ENCODE data around the gene PRR12. TPM values are rescaled to one million over a fixed set of nuclear protein-coding genes. Genes with fewer than 3 reads are reported as not detected.

PRR12 gene
- total and polyA plus RNA-seq, 9 of the 15 experiments (the other 6 are each of a cell fraction or from before 2014, with no cell fraction given) = 0.01 to 21.1 (median 0.98) TPM

DNA sequence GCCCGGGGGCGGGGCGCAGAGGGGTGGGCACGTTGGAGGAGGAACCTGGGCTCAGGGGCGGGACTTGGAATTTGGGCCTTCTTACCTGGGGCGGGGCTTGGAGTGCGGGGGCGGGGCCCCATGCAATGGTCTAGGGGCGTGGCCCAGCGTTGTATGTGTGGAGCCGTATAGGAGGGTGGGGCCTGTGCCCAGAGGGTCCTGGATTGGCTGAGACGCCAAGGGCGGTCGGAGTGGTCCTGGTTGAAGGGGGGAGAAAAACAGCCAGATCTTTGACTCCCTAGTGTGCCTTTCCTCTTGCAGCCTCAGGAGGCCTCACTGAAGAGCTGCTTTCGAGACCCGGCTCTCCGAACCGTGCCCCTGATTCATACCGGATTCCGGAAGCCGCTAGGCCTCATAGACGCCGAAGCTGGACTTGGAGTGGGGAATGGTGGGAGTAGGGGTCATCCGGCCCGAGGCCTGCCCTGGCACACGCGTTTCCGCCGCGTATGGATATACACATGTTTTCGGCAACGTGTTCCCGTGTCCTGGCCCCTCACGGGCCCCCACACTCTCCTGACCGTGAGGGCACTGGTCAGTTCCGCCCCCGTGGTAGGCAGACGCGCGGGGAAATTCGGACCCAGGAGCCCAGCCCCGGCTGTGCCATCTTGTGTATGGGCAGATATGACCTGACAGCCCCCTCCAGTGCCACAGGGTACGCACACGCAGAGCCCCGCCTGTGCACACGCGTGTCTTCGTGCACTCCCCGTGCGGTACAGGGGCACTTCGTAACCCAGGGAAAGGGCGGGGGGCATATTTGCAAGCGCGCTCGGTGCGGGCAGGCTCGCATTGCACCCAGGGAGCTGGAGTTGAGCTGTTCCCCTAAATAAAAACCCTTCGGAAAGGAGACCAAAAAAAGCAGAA lies 661 bp upstream of the PRR12 start (continued):
- TF ChIP-seq TBP (optimal IDR thresholded peaks at IDR 0.05; ENCODE audit: low read depth, low read length) = peak; percentile 95
- no peak for TF ChIP-seq TGIF2 (CRISPR knock-in tag; IDR thresholded peaks at IDR 0.05)
- TF ChIP-seq, protein P1, sequence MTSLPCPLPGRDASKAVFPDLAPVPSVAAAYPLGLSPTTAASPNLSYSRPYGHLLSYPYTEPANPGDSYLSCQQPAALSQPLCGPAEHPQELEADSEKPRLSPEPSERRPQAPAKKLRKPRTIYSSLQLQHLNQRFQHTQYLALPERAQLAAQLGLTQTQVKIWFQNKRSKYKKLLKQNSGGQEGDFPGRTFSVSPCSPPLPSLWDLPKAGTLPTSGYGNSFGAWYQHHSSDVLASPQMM (CRISPR knock-in tag; IDR thresholded peaks at IDR 0.05) = no peak
- TF ChIP-seq ATF7 (IDR thresholded peaks at IDR 0.05) = peak; percentile 54; the same call in 1 of the 2 replicates
- 0 out of 2 replicates have a peak, but pooled peaks have one; percentile 11 for TF ChIP-seq KHSRP (IDR thresholded peaks at IDR 0.05)
- TF ChIP-seq, protein P2, sequence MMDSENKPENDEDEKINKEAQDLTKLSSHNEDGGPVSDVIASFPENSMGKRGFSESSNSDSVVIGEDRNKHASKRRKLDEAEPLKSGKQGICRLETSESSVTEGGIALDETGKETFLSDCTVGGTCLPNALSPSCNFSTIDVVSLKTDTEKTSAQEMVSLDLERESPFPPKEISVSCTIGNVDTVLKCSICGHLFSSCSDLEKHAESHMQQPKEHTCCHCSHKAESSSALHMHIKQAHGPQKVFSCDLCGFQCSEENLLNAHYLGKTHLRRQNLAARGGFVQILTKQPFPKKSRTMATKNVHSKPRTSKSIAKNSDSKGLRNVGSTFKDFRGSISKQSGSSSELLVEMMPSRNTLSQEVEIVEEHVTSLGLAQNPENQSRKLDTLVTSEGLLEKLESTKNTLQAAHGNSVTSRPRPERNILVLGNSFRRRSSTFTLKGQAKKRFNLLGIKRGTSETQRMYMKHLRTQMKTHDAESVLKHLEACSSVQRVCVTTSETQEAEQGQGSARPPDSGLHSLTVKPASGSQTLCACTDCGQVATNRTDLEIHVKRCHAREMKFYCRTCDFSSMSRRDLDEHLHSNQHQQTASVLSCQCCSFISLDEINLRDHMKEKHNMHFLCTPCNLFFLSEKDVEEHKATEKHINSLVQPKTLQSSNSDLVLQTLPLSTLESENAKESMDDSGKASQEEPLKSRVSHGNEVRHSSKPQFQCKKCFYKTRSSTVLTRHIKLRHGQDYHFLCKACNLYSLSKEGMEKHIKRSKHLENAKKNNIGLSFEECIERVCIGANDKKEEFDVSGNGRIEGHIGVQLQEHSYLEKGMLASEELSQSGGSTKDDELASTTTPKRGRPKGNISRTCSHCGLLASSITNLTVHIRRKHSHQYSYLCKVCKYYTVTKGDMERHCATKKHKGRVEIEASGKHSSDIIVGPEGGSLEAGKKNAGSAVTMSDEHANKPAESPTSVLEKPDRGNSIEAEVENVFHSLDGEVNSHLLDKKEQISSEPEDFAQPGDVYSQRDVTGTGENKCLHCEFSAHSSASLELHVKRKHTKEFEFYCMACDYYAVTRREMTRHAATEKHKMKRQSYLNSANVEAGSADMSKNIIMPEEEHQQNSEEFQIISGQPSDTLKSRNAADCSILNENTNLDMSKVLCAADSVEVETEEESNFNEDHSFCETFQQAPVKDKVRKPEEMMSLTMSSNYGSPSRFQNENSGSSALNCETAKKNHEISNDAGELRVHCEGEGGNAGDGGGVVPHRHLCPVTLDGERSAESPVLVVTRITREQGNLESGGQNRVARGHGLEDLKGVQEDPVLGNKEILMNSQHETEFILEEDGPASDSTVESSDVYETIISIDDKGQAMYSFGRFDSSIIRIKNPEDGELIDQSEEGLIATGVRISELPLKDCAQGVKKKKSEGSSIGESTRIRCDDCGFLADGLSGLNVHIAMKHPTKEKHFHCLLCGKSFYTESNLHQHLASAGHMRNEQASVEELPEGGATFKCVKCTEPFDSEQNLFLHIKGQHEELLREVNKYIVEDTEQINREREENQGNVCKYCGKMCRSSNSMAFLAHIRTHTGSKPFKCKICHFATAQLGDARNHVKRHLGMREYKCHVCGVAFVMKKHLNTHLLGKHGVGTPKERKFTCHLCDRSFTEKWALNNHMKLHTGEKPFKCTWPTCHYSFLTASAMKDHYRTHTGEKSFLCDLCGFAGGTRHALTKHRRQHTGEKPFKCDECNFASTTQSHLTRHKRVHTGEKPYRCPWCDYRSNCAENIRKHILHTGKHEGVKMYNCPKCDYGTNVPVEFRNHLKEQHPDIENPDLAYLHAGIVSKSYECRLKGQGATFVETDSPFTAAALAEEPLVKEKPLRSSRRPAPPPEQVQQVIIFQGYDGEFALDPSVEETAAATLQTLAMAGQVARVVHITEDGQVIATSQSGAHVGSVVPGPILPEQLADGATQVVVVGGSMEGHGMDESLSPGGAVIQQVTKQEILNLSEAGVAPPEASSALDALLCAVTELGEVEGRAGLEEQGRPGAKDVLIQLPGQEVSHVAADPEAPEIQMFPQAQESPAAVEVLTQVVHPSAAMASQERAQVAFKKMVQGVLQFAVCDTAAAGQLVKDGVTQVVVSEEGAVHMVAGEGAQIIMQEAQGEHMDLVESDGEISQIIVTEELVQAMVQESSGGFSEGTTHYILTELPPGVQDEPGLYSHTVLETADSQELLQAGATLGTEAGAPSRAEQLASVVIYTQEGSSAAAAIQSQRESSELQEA (IDR thresholded peaks at IDR 0.05; ENCODE audit: low read depth) = no peak
- TF ChIP-seq, protein P3, sequence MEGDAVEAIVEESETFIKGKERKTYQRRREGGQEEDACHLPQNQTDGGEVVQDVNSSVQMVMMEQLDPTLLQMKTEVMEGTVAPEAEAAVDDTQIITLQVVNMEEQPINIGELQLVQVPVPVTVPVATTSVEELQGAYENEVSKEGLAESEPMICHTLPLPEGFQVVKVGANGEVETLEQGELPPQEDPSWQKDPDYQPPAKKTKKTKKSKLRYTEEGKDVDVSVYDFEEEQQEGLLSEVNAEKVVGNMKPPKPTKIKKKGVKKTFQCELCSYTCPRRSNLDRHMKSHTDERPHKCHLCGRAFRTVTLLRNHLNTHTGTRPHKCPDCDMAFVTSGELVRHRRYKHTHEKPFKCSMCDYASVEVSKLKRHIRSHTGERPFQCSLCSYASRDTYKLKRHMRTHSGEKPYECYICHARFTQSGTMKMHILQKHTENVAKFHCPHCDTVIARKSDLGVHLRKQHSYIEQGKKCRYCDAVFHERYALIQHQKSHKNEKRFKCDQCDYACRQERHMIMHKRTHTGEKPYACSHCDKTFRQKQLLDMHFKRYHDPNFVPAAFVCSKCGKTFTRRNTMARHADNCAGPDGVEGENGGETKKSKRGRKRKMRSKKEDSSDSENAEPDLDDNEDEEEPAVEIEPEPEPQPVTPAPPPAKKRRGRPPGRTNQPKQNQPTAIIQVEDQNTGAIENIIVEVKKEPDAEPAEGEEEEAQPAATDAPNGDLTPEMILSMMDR (IDR thresholded peaks at IDR 0.05 in 2 of 3, conservative IDR thresholded peaks at IDR 0.05 in 1 of 3; ENCODE audit: insufficient read depth in 2 of 3, low read depth in 1 of 3, low read length in 3 of 3) = 0 out of 6 replicates have a peak, but pooled peaks of 1 of the 3 experiments have one; percentile 18
- TF ChIP-seq, protein P4, sequence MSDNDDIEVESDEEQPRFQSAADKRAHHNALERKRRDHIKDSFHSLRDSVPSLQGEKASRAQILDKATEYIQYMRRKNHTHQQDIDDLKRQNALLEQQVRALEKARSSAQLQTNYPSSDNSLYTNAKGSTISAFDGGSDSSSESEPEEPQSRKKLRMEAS (CRISPR knock-in tag; IDR thresholded peaks at IDR 0.05) = peak; percentile 87
- 0 out of 2 replicates have a peak, but pooled peaks have one; percentile 35 for TF ChIP-seq RB1 (IDR thresholded peaks at IDR 0.05; ENCODE audit: low read depth)
- peak; percentile 70 for TF ChIP-seq GABPA (tag; conservative IDR thresholded peaks at IDR 0.05; ENCODE audit: low read depth)
- no peak for TF ChIP-seq FOXJ3 (CRISPR knock-in tag; IDR thresholded peaks at IDR 0.05)
- no peak for TF ChIP-seq RNF2 (IDR thresholded peaks at IDR 0.05)
- TF ChIP-seq, protein P5, sequence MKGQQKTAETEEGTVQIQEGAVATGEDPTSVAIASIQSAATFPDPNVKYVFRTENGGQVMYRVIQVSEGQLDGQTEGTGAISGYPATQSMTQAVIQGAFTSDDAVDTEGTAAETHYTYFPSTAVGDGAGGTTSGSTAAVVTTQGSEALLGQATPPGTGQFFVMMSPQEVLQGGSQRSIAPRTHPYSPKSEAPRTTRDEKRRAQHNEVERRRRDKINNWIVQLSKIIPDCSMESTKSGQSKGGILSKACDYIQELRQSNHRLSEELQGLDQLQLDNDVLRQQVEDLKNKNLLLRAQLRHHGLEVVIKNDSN (CRISPR knock-in tag; IDR thresholded peaks at IDR 0.05) = peak; percentile 63
- no peak for TF ChIP-seq BRD9 (IDR thresholded peaks at IDR 0.05; ENCODE audit: low read depth, partially characterized antibody)

Data from K562 (cell line).